GM12892 (cell line): ENCODE results near the gene ULK3.

ENCODE experiments used
- DNase-seq: peaks from one replicate; pipeline ENCODE4 v3.0.0; 2011; ENCODE audit not compliant: insufficient read length
- FAIRE-seq: peaks from 2 replicates; lab custom pipeline; 2011; peaks lifted over from hg19 to GRCh38; lab: Jason Lieb, UNC
- POLR2A ChIP-seq: IDR thresholded peaks from 2 replicates; pipeline ENCODE4 v1.6.1; 2011; ENCODE audit warnings: low read depth, low read length, control low read depth
- POLR2AphosphoS5 ChIP-seq: IDR thresholded peaks from 2 replicates; pipeline ENCODE4 v1.6.1; 2011; ENCODE audit warnings: low read depth, low read length, control low read depth
- TAF1 ChIP-seq: IDR thresholded peaks from 2 replicates; pipeline ENCODE4 v1.6.1; 2011; ENCODE audit warnings: low read depth, mild to moderate bottlenecking, control low read depth, low read length, borderline replicate concordance

The ULK3 gene

GRCh38 chr15:74847432-74847831 is 4.5 kb upstream of the ULK3 start:
- no peak for DNase-seq
- TF ChIP-seq POLR2A, result no peak
- TF ChIP-seq TAF1, result no peak
- TF ChIP-seq POLR2AphosphoS5, result no peak

DNA sequence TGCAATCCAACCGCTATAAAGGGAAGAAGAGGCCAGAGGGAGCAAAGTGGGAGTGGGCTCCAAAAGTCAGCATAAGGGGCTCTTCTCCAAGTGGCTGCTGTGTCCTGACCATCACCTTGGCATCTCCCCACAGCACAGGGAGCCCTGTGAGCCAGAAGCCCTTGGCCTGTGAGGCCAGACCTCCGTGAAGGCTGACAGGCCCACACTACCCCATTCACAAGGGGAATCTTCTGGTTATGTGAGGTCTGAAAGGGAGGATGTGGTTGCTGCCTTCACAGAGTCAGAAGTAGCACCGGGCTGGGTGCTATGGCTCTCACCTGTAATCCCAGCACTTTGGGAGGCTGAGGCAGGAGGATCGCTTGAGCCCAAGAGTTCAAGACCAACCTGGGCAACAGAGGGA is 2.6 kb upstream of the ULK3 start:
- no peak for TF ChIP-seq POLR2A
- no peak for TF ChIP-seq POLR2AphosphoS5
- no peak for TF ChIP-seq TAF1
- DNase-seq (no peak), FAIRE-seq (no peak)

More at GRCh38 chr15:74847432-74847831, 4.5 kb upstream of the ULK3 start:
- FAIRE-seq, result no peak

- DNase-seq (no peak), FAIRE-seq (no peak)
- TF ChIP-seq TAF1 (no peak), POLR2AphosphoS5 (0 out of 2 replicates have a peak, but pooled peaks have one; percentile 15)
These were observed 2.2 kb upstream of the ULK3 start for GRCh38 chr15:74845208-74845568.

DNA sequence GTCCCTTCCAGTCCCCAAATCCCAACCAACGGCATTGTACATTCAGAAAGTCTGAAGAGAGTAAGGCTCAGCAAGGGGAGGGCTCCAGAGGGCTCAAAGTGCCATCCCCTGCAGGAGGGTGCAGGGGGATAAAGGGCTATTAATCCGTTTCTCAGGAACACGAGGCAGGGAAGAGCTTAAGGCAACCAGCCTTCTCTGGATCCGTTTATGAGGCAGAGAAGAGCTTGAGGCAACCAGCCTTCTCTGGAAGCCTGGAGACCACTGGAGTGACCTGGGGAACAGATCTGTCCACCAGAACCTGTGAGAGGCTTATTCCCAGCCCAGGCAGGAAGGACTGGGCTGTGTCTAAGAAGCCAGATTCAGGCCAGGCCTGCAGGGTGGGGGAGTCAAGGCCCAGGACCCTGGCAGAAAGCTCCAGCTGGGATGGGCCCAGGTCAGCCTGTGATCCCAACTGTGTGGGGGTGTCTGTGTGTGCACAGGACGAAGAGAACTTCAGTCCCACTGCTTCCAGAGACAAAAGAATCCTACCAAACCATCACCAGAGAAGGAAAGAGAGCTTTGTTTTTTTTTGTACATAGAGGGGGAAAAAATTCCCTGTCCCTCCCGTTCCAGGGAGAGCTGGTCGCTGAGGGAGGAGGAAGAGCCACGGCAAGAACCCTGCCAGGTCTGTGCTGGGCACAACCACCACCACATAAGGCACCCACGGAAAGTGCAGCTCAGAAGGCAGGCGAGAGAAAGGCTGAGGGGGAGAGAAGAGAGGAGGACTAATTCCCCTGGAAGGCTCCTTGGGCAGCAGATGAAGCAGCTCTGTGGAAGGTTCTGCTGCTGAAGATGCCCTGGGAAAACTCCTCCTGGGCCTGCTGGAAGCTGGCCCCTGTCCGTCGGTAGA is 1.6 kb upstream of the ULK3 start:
- FAIRE-seq (no peak), DNase-seq (no peak)
- TF ChIP-seq POLR2A (no peak), POLR2AphosphoS5 (no peak), TAF1 (no peak)

DNA sequence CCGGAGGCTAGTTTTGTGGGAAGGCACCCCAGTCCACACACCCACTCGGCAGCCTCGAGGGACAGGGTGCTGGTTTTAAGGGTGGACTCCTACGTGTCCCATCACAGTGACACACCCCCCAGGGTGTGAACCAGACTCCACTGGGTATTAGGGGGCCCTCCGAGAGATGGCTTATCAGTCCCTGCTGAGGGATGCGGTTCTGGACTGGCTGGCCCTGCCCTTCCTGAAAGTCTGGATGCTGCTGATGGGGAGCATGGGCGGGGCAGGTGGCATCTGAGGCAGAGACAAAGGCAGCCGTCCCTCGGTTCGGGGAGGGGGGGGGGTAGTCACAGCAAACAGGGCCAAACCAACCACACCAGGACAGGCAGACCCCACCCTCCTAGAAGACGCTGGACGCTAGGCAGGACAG is 939 bp upstream of the ULK3 start:
- TF ChIP-seq TAF1 (no peak), POLR2A (no peak), POLR2AphosphoS5 (no peak; the same call in 1 of the 2 replicates)
- DNase-seq, result no peak
- no peak for FAIRE-seq

DNA sequence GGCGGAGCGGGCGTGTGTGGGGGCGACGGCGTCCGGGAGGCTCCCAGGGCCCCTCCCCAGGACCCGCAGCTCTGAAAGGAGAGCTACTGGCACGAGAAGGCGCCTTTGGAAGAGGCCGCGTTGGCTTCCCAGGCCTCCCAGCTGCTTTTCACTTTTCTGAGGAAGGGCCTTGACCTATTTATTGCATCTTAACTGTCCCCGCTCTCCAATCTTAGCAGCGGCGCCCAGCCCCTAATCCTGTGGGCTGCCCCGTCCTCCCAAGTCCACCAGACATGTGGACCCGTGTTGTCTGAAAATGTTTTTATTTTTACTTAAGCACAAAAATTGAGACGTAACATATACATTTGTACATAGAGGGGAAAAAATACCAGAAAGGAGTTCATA is 481 bp upstream of the ULK3 start:
- TF ChIP-seq POLR2AphosphoS5 (no peak; the same call in 1 of the 2 replicates), TAF1 (no peak), POLR2A (no peak)
- no peak for FAIRE-seq
- DNase-seq, result no peak

DNA sequence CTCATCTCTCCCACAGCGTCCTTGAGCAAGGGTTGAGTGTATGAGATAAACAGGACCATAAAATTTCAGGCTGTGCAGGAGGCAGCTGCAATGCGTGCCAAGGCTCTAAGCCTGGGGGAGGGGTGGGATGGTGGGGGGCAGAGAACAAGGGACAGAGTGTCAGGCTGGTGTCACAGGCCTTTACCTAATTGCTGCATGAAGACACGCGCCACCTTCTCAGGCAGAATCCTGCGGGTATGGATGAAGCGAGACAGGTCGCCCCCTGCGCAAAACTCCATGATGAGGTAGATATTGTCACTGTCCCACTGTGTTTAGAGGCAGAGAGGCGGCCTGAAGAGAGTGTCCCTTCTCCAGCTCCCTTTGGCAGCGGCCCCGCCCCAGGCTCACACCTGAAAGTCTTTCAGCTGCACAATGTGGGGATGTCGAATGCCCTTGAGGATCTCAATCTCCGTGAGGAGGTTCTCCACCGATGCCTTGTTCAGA is 1.0 kb downstream of the ULK3 start:
- DNase-seq, result no peak
- TF ChIP-seq TAF1, result no peak
- TF ChIP-seq POLR2AphosphoS5, result no peak
- no peak for TF ChIP-seq POLR2A
- no peak for FAIRE-seq

- TF ChIP-seq POLR2A (no peak), TAF1 (no peak), POLR2AphosphoS5 (no peak)
- no peak for FAIRE-seq
These were observed 1.8 kb downstream of the ULK3 start for GRCh38 chr15:74840851-74841775.

GRCh38 chr15:74839526-74840395 is 3.2 kb downstream of the ULK3 start:
- no peak for DNase-seq
- TF ChIP-seq POLR2A, result no peak
- TF ChIP-seq TAF1, result no peak
- TF ChIP-seq POLR2AphosphoS5, result no peak
- no peak for FAIRE-seq

More at GRCh38 chr15:74840851-74841775, 1.8 kb downstream of the ULK3 start:
- no peak for DNase-seq

GRCh38 chr15:74838746-74839525 is 4.0 kb downstream of the ULK3 start:
- FAIRE-seq, result no peak
- TF ChIP-seq POLR2A, result no peak
- no peak for TF ChIP-seq TAF1
- no peak for TF ChIP-seq POLR2AphosphoS5

More at GRCh38 chr15:74838746-74839525, 4.0 kb downstream of the ULK3 start:
- no peak for DNase-seq
